GM19193 (cell line): ENCODE results near the gene RNPEPL1.

Source experiments
- POLR2A ChIP-seq: IDR thresholded peaks from 4 replicates; pipeline ENCODE4 v1.6.1; 2011; ENCODE audit not compliant: insufficient read depth, insufficient read length; ENCODE audit errors: extremely low read depth

Gene RNPEPL1

GRCh38 chr2:240611601-240612210 is 43.4 kb downstream of the RNPEPL1 start:
- TF ChIP-seq POLR2A, result no peak

GRCh38 chr2:240613781-240614180 is 45.5 kb downstream of the RNPEPL1 start:
- no peak for TF ChIP-seq POLR2A

GRCh38 chr2:240614391-240614790 is 46.1 kb downstream of the RNPEPL1 start:
- TF ChIP-seq POLR2A, result no peak

DNA sequence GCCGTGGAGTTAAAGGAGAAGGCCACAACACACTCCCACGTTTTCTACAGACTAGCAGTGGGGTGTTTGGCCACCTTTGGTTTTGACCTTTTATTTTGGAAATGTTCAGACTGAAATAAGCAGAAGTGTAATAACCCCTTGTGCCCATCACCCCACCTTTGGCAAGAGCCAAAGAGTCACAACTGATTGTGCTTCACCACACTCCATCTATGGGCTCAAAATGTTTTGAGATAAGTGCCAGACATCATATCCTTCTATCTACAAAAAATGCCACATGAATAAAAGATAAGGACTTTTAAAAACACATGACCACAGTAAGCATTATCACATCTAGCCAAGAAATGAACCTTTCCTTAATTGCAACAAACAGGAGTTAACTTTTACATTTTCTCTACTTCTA is 47.1 kb downstream of the RNPEPL1 start:
- TF ChIP-seq POLR2A, result no peak

DNA sequence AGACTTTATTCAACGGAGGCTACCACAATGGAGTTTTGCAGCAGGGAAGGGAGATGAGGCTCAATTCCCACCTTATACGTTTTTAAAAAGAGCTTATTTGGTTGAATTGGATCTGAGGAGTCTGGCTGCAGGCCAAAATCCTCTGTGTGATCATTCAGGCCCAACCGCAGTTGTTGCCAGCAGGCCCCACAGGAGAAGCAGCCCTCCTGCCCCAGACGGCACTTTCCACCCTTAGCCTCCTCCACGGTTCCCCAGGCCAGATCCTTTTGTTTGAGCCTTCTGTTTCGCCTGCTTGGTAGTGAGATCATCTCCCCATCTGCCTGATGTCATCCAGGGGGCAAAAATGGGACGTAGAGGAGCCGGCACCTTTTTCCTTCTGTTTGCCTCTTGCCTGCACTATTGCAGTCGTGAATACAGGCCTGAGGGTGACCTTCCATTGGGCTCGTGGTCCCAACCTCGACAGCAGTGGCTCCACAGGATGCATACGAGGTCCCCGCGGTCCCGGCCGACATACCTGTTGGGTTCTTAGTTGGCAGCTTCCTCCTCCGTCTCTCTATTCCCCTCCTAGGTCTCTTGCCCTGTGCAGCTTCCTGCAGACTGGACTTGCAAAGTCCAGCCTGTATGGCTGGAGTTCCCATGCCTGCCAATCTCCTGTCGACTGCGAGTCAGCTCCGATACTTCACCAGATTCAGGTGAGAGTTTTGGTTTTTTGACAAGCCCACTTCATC is 47.7 kb downstream of the RNPEPL1 start:
- TF ChIP-seq POLR2A, result no peak

- TF ChIP-seq POLR2A, result no peak
Observed at GRCh38 chr2:240618776-240619175, 50.5 kb downstream of the RNPEPL1 start.

- TF ChIP-seq POLR2A, result no peak
Observed at GRCh38 chr2:240619506-240620148, 51.3 kb downstream of the RNPEPL1 start.

DNA sequence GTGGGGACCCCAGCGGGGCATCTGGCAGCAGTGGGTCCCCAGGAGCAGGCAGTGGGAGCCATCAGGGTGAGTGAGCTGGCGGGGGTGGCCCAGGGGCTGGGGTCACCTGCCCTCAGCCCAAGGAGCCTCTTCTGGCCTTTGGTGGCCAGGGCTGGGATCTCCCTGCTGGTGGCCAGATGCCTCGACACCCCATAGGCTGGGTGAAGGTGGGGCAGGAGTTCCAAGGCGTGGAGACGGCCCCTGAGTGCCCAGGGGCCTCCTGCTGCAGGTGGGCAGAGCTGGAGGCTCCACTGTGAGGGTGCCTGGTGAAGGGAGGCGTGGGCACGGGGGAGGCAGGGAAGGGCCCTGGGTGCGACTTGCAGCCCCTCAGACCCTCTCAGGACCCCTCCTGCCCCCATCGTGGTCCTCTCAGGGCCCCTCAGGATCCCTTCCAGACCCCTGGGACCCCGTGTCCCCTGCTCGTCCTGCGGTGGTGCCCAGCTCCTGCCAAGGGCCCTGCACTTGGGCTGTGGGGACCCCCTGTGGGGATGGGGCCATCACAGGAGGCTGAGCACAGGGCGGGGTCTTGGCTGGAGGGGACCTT is 52.0 kb downstream of the RNPEPL1 start:
- no peak for TF ChIP-seq POLR2A

DNA sequence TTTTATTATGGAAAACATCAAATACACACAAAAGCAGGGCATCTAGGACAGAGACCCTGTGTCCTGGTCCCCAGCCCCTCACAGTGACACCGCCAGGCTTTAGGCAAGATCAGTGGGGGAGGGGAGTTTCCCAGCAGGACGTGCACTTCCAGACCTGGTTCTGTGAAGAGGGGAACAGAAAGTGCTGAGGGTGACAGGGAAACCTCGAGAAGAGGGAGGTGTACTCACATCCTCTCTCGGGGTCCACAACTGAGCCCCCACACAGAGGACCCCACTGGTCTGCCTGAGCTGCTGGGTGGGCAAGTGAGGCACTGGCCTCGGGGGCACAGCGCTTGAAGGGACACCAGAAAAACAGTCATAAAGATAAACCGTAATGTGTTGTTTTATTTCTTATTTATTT is 52.6 kb downstream of the RNPEPL1 start:
- no peak for TF ChIP-seq POLR2A

DNA sequence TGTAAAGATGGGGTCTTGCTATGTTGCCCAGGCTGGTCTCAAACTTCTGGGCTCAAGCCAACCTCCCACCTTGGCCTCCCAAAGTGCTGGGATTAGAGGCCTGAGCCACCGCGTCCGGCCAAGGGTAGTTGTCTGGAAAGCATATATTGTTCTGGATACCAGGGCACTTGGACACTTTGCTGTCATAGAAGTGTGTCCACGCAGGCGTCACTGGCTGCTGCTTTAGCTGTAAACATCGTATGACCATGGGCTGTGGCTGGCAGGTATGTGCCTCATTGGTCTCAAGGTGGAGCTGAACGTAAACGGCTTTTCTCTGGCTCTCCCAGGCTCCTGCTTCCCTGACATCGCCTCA is 53.8 kb downstream of the RNPEPL1 start:
- TF ChIP-seq POLR2A, result no peak

GRCh38 chr2:240622531-240623235 is 54.4 kb downstream of the RNPEPL1 start:
- TF ChIP-seq POLR2A, result no peak

DNA sequence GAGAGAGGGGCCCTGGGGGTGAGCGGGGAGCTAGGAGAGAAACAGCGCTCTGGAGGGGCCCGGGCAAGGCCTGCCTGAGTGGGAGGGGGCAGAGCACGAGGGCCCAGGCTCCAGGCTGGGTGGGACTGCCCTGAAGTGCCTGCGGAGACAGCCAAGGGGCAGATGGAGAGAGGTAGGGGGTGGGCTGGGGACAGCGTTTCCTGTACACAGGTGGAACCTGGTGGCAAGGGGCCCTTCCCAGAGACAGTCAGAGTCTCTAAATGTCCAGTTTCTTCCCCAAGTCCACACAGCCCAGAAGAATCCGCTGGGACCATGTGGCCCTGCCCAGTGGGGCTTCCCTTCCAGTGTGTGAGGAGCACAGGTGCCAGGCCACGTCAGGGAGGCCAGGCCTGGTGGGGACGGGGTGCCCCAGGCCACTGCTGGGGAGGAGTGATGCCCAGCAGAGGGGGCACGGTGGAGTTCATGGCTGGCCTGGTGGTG is 55.3 kb downstream of the RNPEPL1 start:
- no peak for TF ChIP-seq POLR2A

- TF ChIP-seq POLR2A, result no peak
Observed at GRCh38 chr2:240624011-240624949, 56.0 kb downstream of the RNPEPL1 start.
